ENCODE measurements around the gene ANO8. TPM values are rescaled to one million over a fixed set of nuclear protein-coding genes. Genes with fewer than 3 reads are reported as not detected.

The ANO8 gene
- total RNA-seq, 1 donor from 2014 or later = 29.6 TPM

GRCh38 chr19:17347877-17348276, 13.2 kb upstream of the ANO8 start:
- no peak for DNase-seq

GRCh38 chr19:17347361-17347760, 12.7 kb upstream of the ANO8 start:
- DNase-seq = no peak

GRCh38 chr19:17346109-17346671, 11.5 kb upstream of the ANO8 start:
- peak; percentile 29 for DNase-seq

DNA sequence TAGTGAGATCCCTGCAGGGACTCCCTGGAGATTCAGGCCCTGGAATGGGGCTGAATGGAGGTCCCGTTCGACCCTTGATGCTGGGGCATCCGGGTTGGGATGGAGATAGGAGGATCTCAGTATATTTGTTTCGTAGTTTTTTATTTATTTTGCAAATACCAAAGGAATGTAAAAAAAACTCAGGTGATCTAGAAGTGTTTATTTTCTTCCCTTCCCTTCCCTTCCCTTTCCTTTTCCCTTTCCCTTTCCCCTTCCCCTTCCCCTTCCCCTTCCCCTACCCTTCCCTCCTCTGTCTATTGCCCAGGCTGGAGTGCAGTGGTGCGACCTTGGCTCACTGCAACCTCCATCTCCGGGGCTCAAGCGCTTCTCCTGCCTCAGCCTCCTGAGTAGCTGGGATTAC, 7.2 kb upstream of the ANO8 start:
- no peak for DNase-seq

- DNase-seq = no peak
These were observed 6.7 kb upstream of the ANO8 start for GRCh38 chr19:17341386-17341785.

- no peak for DNase-seq
These were observed 6.3 kb upstream of the ANO8 start for GRCh38 chr19:17340871-17341357.

GRCh38 chr19:17340302-17340870, 5.7 kb upstream of the ANO8 start:
- DNase-seq = no peak

DNA sequence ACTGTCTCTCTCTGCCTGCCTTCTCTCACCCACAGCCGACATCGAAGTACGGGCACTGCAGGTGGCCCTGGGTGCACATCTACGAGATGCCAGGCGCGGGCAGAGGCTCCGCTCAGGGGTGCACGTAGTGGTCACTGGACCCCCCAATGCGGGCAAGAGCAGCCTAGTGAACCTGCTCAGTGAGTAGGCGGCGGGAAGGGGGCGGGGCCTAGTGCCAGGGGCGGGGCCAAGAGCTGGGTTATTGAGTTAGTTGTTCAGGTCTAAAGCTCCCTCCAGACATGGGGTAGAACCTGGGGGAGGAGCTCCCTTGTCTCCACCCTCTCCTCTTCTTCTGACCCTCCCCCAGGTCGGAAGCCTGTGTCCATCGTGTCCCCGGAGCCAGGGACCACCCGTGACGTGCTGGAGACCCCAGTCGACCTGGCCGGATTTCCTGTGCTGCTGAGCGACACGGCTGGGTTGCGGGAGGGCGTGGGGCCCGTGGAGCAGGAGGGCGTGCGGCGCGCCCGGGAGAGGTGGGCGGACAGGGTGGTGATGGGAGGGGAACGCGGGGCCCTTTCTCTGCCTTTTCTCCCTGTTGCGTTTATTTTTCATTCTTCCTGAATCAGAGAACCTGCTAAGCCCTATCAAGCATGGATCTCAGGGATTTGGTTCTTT, 4.6 kb upstream of the ANO8 start:
- no peak for DNase-seq

DNA sequence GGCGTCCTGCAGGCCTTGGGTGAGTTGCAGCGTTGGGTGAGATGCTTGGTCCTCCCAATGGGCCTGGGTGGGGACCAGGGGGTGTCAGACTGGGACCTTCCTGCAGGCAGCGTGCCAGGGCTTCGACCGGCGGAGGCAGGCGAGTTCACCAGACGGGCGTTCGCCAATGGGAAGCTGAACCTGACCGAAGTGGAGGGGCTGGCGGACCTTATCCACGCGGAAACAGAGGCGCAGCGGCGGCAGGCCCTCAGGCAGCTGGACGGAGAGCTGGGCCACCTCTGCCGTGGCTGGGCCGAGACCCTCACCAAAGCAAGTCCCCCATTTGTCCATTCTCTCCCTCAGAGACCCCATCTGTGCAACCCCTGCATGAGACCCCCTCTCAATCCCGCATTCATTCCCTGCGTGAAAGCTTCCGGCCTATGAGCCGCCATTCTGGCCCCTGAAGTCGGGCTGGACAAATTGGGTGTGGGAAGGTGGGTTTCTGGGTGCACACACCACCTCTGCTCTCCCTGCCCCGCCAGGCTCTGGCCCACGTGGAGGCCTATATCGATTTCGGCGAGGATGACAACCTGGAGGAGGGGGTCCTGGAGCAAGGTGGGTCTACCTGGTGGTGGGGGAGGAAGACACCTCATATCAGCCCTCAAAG, 3.9 kb upstream of the ANO8 start:
- DNase-seq = no peak

DNA sequence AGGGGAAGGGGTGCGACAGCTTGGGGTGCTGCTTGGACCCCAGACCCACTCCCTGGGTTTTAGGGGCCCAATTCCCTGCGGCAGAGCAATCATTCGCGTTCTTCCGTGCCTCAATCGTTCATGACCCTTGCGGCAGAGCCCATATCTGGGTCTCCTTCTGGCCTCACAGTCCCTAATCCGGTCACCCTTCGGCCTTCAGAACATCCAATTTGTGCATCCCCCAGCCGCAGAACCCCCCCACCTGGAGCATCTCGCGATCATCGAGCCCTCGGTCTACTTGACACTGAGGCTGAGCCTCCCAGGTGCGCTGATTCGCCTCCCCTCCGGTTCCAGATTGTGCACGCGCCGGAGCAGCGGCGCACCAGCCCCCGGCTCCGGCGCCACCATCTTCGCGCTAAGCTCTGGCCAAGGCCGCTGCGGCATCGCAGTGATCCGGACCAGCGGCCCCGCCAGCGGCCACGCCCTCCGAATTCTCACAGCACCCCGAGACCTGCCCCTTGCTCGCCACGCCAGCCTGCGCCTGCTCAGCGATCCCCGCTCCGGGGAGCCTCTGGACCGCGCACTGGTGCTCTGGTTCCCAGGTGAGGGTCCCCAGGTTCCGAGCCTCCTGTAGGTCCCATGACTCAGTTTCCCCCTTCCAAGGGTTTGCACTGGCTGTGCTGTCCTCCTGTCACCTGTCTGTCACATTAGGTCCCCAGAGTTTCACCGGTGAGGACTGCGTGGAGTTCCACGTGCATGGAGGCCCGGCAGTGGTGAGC, 3.2 kb upstream of the ANO8 start:
- no peak for DNase-seq

- DNase-seq = peak; percentile 96
These were observed 2.4 kb upstream of the ANO8 start, which contains the start of gene GTPBP3 for GRCh38 chr19:17336872-17337674. GTPBP3 (plus strand) TSS chr19:17337553; CDS start chr19:17337612, 59 bp downstream.

DNA sequence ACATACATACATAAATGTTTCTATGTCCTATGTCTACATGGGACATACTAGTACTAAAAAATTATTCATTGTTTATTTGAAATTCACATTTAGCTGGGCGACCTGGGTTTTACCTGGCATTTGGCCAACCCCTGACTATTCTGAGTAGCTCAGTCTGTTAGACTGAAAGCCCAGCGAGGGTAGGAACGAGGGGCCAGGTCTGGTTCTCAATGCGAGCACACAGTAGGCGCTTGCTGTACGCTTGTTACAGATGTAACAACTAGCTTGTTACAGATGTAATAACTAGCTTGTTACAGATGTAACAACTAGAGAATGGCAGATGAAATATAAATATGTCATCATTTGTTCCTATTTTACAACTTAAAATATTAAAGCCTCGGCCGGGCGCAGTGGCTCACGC, 920 bp upstream of the ANO8 start:
- no peak for DNase-seq

GRCh38 chr19:17333611-17334413, 843 bp downstream of the ANO8 start:
- DNase-seq = no peak

- DNase-seq = no peak
These were observed 1.7 kb downstream of the ANO8 start for GRCh38 chr19:17332677-17333581.

- no peak for DNase-seq
These were observed 2.3 kb downstream of the ANO8 start for GRCh38 chr19:17332360-17332676.

DNA sequence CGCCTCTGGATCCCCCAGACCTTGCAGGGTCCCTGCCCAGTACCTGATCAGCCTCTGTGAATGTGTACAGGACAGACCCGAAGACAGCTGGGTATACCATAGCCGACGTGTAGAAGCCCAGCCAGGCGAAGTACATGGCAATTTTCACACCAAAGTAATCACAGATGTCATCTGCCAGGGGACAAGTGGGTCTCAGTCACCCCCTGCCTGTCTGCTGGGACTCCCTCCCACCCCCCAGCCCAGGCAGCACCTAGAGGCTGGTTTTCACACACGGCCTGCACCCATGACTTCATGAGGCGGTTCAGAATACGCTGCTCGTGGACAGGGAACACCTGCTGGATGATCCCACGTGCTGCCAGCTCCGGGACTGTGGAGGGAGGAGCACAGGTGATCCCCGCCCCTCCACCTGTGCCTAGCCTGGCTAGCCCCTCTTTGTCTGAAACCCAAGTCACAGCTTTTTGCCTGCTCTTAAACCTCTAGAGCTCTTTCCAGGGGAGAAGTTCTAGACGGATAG, 3.6 kb downstream of the ANO8 start:
- no peak for DNase-seq

- DNase-seq = no peak
These were observed 4.2 kb downstream of the ANO8 start for GRCh38 chr19:17330262-17331044.

GRCh38 chr19:17329366-17330261, 5.0 kb downstream of the ANO8 start:
- no peak for DNase-seq
